ENCODE data around the gene SEC22C. TPM values are rescaled to one million over a fixed set of nuclear protein-coding genes. Genes with fewer than 3 reads are reported as not detected.

The SEC22C gene
- total and polyA plus RNA-seq, 2 experiments from 2014 or later, result 21.9 to 48.3 TPM

DNA sequence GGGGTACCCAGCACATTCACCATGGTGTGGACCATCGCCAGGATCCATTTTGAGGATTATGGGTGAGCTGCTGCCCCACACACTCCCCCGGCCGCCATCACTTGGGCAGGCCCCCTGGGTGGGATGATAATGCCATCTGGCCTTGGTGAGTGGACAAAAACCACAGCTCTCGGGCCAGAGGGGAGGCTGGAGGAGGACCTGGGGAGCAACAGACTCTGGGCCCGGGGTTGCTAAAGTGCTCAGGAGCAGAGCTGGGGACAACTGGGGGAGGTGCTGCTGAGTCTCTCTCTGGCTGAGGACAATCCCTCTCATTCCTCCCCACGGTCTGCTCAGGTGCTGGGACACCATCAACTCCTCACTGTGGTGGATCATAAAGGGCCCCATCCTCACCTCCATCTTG, 50.3 kb downstream of the SEC22C start (continued):
- TF ChIP-seq, protein P1, sequence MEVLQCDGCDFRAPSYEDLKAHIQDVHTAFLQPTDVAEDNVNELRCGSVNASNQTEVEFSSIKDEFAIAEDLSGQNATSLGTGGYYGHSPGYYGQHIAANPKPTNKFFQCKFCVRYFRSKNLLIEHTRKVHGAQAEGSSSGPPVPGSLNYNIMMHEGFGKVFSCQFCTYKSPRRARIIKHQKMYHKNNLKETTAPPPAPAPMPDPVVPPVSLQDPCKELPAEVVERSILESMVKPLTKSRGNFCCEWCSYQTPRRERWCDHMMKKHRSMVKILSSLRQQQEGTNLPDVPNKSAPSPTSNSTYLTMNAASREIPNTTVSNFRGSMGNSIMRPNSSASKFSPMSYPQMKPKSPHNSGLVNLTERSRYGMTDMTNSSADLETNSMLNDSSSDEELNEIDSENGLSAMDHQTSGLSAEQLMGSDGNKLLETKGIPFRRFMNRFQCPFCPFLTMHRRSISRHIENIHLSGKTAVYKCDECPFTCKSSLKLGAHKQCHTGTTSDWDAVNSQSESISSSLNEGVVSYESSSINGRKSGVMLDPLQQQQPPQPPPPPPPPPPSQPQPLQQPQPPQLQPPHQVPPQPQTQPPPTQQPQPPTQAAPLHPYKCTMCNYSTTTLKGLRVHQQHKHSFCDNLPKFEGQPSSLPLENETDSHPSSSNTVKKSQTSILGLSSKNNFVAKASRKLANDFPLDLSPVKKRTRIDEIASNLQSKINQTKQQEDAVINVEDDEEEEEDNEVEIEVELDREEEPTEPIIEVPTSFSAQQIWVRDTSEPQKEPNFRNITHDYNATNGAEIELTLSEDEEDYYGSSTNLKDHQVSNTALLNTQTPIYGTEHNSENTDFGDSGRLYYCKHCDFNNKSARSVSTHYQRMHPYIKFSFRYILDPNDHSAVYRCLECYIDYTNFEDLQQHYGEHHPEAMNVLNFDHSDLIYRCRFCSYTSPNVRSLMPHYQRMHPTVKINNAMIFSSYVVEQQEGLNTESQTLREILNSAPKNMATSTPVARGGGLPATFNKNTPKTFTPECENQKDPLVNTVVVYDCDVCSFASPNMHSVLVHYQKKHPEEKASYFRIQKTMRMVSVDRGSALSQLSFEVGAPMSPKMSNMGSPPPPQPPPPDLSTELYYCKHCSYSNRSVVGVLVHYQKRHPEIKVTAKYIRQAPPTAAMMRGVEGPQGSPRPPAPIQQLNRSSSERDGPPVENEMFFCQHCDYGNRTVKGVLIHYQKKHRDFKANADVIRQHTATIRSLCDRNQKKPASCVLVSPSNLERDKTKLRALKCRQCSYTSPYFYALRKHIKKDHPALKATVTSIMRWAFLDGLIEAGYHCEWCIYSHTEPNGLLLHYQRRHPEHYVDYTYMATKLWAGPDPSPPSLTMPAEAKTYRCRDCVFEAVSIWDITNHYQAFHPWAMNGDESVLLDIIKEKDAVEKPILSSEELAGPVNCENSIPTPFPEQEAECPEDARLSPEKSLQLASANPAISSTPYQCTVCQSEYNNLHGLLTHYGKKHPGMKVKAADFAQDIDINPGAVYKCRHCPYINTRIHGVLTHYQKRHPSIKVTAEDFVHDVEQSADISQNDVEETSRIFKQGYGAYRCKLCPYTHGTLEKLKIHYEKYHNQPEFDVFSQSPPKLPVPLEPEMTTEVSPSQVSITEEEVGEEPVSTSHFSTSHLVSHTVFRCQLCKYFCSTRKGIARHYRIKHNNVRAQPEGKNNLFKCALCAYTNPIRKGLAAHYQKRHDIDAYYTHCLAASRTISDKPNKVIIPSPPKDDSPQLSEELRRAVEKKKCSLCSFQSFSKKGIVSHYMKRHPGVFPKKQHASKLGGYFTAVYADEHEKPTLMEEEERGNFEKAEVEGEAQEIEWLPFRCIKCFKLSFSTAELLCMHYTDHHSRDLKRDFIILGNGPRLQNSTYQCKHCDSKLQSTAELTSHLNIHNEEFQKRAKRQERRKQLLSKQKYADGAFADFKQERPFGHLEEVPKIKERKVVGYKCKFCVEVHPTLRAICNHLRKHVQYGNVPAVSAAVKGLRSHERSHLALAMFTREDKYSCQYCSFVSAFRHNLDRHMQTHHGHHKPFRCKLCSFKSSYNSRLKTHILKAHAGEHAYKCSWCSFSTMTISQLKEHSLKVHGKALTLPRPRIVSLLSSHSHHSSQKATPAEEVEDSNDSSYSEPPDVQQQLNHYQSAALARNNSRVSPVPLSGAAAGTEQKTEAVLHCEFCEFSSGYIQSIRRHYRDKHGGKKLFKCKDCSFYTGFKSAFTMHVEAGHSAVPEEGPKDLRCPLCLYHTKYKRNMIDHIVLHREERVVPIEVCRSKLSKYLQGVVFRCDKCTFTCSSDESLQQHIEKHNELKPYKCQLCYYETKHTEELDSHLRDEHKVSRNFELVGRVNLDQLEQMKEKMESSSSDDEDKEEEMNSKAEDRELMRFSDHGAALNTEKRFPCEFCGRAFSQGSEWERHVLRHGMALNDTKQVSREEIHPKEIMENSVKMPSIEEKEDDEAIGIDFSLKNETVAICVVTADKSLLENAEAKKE (CRISPR knock-in tag; IDR thresholded peaks at IDR 0.05), result no peak
- TF ChIP-seq ZNF331 (CRISPR knock-in tag; IDR thresholded peaks at IDR 0.05; ENCODE audit: low read depth) (no peak), JUNB (IDR thresholded peaks at IDR 0.05; ENCODE audit: unreplicated experiment) (no peak)

DNA sequence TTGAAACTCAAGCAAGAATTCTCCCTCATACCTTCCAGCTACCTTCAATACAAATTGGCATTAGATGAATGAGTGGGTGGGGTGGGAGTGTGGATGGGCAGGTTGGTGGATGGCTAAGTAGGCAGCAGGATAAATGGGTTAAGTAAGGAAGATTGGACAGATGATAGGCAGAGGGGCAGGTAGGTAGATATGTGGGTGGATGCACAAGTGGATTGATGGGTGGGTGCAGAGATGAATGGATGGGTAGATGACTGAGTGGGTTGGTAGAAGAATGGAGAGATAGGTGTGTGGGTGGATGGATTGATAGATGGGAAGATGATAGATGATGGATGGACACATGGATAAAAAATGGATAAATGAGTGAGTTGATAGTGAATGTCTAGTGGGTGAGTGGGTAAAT, 51.7 kb downstream of the SEC22C start:
- Histone ChIP-seq H3K4me3 (no peak overlapping the region), H3F3A (replicated peaks; ENCODE audit: low read depth) (no peaks in the 10 kb centered on the region), H3K4me2 (no peak overlapping the region), H3K36me3 (ENCODE audit: insufficient read depth) (no peaks in the 10 kb centered on the region), H3K79me2 (replicated peaks; ENCODE audit: insufficient read depth) (no peaks in the 10 kb centered on the region), H3K4me1 (ENCODE audit: insufficient read depth) (no peaks in the 10 kb centered on the region), H3K27ac (ENCODE audit: low read depth) (no peak overlapping the region), H3K9me2 (ENCODE audit: insufficient read depth) (peaks cover 5% of the 10 kb centered on the region; the same call in 1 of the 2 replicates), H3K27me3 (ENCODE audit: insufficient read depth) (no peaks in the 10 kb centered on the region), H2AFZ (no peak overlapping the region), H4K20me1 (replicated peaks; ENCODE audit: insufficient read depth) (no peaks in the 10 kb centered on the region)
- Mint-ChIP-seq H3K27me3 (ENCODE audit: insufficient read depth, low read depth, poor library complexity) (peaks cover 11% of the 10 kb centered on the region), H3K36me3 (ENCODE audit: low read depth) (peaks cover 2% of the 10 kb centered on the region; the same call in 1 of the 3 replicates), H3K9me3 (no peaks in the 10 kb centered on the region), H3K4me3 (no peak overlapping the region), H3K4me1 (peaks cover 17% of the 10 kb centered on the region), H3K27ac (no peak overlapping the region)
- no peak for ATAC-seq
- DNase-seq (ENCODE audit: low spot score), result no peak
- TF ChIP-seq POLR2AphosphoS5 (IDR thresholded peaks at IDR 0.05; ENCODE audit: low read depth), result no peak
- no peak for TF ChIP-seq ZNF114 (CRISPR knock-in tag; IDR thresholded peaks at IDR 0.05)
- TF ChIP-seq, protein P1 (CRISPR knock-in tag; IDR thresholded peaks at IDR 0.05), result no peak
- TF ChIP-seq, protein P2, sequence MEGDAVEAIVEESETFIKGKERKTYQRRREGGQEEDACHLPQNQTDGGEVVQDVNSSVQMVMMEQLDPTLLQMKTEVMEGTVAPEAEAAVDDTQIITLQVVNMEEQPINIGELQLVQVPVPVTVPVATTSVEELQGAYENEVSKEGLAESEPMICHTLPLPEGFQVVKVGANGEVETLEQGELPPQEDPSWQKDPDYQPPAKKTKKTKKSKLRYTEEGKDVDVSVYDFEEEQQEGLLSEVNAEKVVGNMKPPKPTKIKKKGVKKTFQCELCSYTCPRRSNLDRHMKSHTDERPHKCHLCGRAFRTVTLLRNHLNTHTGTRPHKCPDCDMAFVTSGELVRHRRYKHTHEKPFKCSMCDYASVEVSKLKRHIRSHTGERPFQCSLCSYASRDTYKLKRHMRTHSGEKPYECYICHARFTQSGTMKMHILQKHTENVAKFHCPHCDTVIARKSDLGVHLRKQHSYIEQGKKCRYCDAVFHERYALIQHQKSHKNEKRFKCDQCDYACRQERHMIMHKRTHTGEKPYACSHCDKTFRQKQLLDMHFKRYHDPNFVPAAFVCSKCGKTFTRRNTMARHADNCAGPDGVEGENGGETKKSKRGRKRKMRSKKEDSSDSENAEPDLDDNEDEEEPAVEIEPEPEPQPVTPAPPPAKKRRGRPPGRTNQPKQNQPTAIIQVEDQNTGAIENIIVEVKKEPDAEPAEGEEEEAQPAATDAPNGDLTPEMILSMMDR (conservative IDR thresholded peaks at IDR 0.05; ENCODE audit: low read depth in 2 of 2), result no peak
- no peak for TF ChIP-seq CREB1 (CRISPR knock-in tag; IDR thresholded peaks at IDR 0.05; ENCODE audit: low read depth)
- no peak for TF ChIP-seq NANOG (IDR thresholded peaks at IDR 0.05; ENCODE audit: borderline replicate concordance)
- TF ChIP-seq EZH2 (IDR thresholded peaks at IDR 0.05; ENCODE audit: low read depth, unreplicated experiment), result no peak

Measured in GM23338 (cell line).